ENCODE results near the gene DNAJB7.
"Not testable (repeated sequence)": the region's sequence is repeated elsewhere in the genome, so short reads cannot be mapped to it uniquely, and the experiment has no call there.

The DNAJB7 gene

GRCh38 chr22:40838486-40838885 lies 23.4 kb downstream of the DNAJB7 start:
- no peak for DNase-seq

GRCh38 chr22:40834619-40835018 lies 27.3 kb downstream of the DNAJB7 start:
- no peak for DNase-seq

- DNase-seq, result no peak
Measured at GRCh38 chr22:40829131-40829530, 32.8 kb downstream of the DNAJB7 start.

- DNase-seq, result no peak
Measured at GRCh38 chr22:40826984-40827741, 34.8 kb downstream of the DNAJB7 start.

- not testable (repeated sequence) for DNase-seq
Measured at GRCh38 chr22:40826292-40826691, 35.6 kb downstream of the DNAJB7 start.

- no peak for DNase-seq
Measured at GRCh38 chr22:40823426-40823825, 38.5 kb downstream of the DNAJB7 start.

- DNase-seq, result no peak
Measured at GRCh38 chr22:40819599-40820140, 42.2 kb downstream of the DNAJB7 start.

- DNase-seq, result peak; percentile 85
Measured at GRCh38 chr22:40818747-40819598, 42.9 kb downstream of the DNAJB7 start, which contains the start of gene SLC25A17. SLC25A17 (minus strand) TSS chr22:40819346; CDS start chr22:40819248, 98 bp downstream.

- DNase-seq, result no peak
Measured at GRCh38 chr22:40818192-40818746, 43.6 kb downstream of the DNAJB7 start.

- DNase-seq, result no peak
Measured at GRCh38 chr22:40817737-40818136, 44.2 kb downstream of the DNAJB7 start.

- DNase-seq, result no peak
Measured at GRCh38 chr22:40813912-40814315, 48.0 kb downstream of the DNAJB7 start.
